ENCODE data around the gene TPH2.

TPH2 gene

DNA sequence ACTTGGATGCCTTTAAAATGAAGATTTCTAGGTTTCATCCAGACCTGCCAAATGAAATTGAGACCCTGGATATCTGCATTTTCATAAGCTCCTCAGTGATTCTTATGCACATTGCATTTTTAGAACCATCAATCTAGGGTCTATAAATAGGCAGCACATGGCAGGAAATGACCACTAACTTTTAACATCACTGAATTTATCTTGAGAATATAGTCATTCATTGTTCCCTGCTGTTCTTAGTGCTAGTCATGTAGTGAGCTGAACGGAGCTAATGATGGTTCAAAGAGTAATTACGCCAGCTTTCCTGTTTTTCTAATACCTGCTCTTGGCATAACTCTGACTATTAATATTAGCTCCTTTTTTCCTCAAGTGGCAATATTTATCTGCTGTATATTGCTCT is 91.6 kb downstream of the TPH2 start:
- in situ Hi-C loops (cut with HindIII; ENCODE audit: low sequenced_read_pairs) = no loop called here

DNA sequence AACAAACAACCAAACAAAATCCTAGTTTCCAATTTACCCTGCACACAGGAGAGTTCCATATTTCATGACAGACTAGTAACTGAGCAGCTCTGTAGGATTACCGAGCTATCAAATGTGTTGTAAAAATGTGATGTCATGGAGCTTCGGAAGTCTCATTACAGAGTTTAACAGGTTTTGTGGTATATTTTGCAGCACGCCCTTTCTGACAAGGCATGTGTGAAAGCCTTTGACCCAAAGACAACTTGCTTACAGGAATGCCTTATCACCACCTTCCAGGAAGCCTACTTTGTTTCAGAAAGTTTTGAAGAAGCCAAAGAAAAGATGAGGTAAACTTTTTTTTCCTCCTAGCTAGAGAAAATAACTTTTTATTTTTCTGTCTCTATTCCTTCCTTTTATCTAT is 92.4 kb downstream of the TPH2 start:
- in situ Hi-C loops (cut with HindIII; ENCODE audit: low sequenced_read_pairs) = no loop called here

DNA sequence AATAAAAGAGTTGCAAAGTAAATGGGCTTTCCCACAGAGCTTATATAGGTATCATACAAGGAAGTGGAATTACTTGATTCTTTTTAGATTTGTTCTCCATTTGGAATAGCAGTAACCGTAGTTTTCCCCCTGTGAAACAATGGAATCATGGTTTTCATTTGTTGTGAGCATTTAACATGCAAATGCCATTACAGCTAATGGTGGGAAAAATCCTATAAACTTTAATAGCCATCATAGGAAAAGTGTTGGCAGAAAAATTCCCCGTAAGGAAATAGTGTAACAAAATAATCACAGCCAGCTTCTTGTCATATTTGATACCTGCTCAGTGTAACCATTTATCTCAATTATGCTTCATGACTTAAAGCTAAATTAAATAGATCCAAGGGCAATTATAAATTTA is 95.3 kb downstream of the TPH2 start:
- in situ Hi-C loops (cut with HindIII; ENCODE audit: low sequenced_read_pairs) = no loop called here

DNA sequence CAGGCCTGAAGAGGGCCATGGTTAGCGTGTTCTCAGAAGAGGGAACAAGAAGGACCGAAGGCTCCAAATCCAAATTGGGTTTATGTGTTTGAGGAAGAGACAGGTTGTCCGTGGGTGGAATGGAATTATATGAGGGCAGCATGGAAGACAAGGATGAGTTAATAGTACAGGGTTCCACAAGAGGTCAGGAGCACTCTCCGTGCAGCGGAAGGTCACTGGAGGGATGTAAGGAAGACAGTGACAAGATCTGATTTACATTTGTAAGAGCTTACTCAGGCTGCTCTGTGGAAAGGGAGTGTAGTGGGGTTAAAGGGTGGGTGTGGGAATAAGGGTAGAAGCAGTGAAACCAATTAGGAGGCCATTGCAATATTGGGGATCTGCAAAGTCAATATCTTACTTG is 97.0 kb downstream of the TPH2 start:
- in situ Hi-C loops (cut with HindIII; ENCODE audit: low sequenced_read_pairs) = no loop called here

DNA sequence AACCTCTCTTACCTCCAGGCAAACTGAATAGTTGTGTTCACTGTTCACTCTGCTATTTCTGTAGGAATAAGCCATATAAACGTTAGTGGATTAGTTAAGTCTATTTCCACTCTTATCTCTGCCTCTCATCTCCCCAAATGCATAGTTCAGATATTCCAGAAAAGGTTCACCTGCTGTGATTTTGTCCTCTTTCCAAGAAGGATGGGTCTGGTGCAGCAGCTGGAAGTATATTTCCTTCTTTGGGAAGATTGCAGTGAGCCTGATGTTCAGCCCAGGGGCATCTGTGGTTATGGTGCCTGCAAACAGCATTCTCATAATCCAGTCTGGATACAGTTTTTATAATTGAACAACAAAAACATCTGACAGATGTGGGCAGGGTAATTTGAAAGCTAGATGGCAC is 97.7 kb downstream of the TPH2 start:
- in situ Hi-C loops (cut with HindIII; ENCODE audit: low sequenced_read_pairs) = no loop called here

DNA sequence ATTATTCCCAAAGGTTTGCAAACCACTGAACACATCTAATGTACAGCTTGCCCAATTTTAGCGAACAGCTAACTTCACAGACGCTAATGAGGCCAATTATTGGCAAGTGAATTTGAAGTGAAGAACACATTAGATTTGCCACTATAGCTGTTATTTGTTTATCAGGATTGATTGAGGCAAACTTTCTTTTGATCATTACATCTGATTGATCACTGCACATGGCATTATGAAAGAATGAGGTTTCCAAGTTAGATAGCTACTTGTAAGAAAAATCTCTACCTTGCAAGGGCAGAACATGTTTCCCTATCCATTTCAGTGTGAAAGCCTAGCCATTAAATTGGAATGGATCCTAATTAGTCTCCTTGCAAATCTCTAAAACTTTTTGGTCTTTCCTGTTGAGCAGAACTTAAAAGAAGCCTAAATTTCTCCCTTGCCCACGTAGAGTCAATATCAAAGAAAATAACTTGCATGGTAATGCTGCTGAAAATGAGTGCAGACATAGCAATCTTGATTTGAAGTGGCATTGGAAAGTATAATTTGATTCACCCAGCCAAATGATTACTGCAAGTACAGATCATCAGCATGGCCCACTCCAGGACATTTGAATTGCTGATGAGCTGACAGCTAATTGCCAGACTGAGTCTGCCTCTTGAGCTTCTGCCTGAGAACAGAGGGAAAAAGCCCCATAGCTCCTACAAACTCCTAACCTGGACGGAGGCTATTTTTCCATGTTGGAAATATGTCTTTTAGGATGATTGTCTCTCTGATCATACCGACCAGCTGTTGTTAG is 98.6 kb downstream of the TPH2 start:
- in situ Hi-C loops (cut with HindIII; ENCODE audit: low sequenced_read_pairs) = no loop called here

DNA sequence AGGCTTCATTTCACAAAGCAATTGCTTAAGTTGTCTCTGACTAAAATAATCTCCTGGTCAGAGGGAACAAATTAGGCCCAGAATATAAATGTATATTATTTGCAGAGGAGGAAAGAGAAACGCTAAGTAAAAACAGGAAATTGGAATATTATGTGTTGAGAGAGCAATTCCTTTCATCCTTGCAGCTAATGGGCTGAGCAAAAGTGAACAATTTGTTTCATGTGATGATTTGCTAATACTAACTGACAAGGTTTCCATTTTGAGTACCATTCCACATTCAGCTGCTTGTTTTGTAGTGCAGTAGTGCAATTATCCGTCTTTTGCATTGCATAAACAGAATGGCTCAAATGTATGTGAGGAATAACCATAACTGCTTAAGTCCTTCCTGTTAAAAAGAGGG is 103.2 kb downstream of the TPH2 start:
- in situ Hi-C loops (cut with HindIII; ENCODE audit: low sequenced_read_pairs) = no loop called here

DNA sequence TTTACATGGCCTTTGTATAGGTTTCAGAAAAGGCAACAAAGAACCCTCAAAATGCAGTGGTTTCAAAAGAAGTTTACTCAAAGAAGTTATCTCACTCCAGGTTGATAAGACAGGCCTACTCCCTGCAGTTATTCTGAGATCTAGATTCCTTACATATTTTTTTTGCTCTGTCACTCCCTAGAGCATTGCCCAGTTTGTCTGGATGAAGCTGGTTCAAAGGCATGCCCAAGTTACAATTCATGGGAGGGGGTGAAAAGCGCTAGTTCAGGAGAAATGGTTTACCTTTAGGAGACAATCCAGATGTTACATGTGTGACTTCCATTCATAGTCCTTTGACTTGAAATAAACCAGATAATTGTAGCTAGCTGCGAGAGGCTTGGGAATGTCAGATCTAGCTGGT is 115.0 kb downstream of the TPH2 start:
- in situ Hi-C loops (cut with HindIII; ENCODE audit: low sequenced_read_pairs) = no loop called here

DNA sequence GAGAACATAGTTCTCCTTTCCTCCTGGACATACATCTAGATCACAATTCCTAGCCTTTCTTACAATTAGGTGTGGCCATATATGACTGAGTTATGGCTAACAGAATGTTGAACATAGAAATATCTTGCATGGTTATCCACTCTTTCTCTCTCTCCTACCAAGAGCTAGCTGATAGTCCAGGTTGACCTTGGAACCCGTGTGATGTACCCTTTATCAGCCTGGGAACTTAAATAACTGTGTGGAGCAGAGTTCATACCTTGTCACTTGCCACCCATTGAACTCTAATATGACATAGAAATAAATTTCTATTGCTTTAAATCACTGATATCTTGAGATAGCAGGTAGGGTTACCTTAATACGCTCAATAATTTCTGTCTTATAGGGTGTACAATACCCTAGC is 115.9 kb downstream of the TPH2 start:
- in situ Hi-C loops (cut with HindIII; ENCODE audit: low sequenced_read_pairs) = no loop called here

DNA sequence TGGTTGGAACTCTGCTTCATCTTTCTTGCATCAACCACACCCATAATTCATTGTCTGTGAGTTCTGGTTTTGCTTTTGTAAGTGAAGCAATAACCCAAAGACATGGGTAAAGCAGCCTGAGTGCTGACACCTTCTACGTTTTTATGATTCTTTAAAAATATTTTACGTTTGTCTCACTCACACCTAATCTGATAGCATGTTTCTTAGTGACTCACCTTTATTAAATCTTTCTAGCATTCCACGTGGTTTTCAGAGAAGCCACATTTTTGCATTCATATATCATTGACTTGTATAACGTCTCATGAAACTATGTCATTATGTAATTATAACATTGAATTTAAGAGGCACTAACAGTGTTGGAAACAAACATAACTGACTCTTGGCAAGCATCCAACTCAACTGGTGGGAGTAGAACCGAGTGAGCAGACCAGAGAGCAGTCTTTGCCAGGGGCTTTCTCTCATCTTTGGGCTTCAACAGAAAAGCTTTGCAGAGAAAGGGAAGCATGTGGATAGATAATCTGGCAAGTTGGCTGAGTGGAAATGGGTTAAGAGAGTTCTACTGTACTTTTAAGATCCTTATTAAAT is 118.8 kb downstream of the TPH2 start:
- in situ Hi-C loops (cut with HindIII; ENCODE audit: low sequenced_read_pairs) = no loop called here

DNA sequence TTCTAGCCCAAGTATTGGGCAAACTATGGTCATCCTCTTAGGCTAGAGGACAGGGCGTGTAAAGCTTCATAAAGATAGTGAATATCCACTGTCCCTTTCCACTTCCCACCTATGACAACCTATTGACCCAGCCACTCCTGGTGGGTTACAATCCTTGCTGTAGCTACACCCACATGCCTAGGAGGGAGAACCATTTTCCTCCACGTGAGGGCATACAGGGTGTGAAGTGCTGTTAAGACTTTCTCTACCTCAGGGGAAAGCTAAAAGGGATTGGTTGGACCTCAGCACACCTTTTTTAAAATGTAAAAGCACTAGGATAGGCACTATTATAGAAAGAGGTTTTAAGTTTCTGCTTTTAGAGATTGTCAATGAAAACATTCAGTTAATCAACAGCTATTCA is 124.4 kb downstream of the TPH2 start:
- in situ Hi-C loops (cut with HindIII; ENCODE audit: low sequenced_read_pairs) = no loop called here

DNA sequence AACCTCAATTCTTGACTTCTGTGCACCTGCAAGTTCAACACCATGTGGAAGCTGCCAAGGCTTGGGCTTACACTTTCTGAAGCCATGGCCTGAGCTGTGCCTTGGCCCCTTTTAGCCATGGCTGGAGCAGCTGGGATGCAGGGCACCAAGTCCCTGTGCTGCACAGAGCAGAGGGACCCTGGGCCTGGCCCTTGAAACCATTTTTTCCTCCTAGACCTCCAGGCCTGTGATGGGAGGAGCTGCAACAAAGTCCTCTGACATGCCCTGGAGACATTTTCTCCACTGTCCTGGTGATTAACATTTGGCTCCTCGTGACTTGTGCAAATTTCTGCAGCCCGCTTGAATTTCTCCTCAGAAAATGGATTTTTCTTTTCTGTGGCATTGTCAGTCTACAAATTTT is 132.4 kb downstream of the TPH2 start:
- in situ Hi-C loops (cut with HindIII; ENCODE audit: low sequenced_read_pairs) = no loop called here

DNA sequence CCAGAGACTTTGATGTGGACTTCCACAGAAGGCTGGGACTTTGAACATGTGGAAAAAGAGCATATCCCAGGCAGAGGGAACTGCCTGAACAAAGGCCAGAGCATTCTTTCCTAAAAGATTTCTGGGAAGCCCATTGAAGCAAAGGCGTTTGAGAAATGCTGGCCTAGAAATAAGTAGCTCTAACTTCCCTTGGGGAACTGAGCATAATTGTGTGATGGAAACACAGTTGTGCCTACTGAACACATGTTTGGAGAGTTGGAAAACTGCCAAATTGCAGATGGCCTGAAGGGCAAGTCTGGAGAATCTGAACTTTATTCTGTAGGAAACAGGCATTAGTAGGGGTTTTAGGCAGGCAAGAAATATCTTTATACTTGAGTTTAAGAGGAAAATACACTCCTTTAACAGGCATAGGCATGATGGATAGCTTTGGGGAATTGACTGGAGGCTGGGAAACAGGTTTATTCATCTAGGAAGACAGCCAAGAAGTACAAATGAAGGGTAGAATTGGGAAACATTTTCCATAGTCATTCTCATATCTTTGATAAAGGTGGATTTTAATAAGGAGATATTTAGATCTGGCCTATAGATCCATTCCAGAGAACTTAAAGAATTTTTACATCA is 134.1 kb downstream of the TPH2 start:
- in situ Hi-C loops (cut with HindIII; ENCODE audit: low sequenced_read_pairs) = no loop called here

DNA sequence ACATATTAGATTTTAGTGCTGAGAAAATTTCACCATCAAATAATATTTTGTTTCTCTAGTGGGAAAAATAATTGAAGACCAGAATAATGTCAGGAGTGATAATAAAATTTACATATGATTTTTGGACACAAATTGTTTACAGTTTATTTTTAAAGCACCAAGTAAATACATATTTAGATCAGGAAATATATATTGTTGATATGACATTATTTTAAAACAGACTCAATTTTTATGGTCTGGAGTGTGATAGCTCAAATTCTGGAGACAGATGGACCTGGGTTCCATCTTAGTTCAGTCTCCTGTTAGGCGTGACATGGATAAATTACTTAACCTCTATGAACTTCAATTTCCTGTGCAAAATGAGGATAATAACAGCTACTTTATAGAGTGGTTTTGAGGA is 135.4 kb downstream of the TPH2 start:
- in situ Hi-C loops (cut with HindIII; ENCODE audit: low sequenced_read_pairs) = no loop called here

DNA sequence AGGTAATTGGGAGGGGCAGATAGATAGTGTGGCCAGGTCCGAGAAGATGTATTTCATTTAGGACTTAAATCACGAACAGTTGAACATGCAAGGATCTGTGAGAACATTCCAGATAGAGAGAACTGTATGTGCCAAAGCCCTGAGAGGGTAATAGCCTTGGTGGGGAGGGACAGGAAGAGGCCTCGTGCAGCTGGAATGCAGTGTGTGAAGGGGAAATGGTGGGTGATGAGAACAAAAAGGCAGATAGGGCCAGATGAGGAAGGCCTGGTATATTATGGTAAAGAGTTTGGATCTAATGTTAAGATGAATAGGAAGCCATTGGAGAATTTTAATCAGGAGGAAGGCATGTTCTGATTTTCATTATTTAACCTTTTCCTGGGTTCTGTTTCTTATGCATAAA is 136.3 kb downstream of the TPH2 start:
- in situ Hi-C loops (cut with HindIII; ENCODE audit: low sequenced_read_pairs) = no loop called here

DNA sequence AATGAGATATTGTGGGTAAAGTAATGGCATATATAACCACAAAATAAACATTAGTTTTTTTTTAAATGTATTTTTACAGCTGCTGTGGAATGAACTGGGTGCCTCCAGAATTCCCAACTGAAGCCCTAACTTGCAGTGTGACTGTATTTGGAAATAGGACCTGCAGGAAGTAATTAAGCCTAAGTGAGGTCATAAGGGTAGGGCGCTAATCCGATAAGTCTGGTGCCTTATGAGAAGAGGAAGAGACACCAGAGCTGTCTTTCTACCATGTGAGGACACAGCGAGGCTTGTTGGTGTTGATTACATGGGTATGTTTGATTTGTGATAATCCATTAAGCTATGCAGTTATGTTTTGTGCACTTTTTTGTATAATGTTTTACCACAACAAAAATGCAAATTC is 136.8 kb downstream of the TPH2 start:
- in situ Hi-C loops (cut with HindIII; ENCODE audit: low sequenced_read_pairs) = no loop called here

DNA sequence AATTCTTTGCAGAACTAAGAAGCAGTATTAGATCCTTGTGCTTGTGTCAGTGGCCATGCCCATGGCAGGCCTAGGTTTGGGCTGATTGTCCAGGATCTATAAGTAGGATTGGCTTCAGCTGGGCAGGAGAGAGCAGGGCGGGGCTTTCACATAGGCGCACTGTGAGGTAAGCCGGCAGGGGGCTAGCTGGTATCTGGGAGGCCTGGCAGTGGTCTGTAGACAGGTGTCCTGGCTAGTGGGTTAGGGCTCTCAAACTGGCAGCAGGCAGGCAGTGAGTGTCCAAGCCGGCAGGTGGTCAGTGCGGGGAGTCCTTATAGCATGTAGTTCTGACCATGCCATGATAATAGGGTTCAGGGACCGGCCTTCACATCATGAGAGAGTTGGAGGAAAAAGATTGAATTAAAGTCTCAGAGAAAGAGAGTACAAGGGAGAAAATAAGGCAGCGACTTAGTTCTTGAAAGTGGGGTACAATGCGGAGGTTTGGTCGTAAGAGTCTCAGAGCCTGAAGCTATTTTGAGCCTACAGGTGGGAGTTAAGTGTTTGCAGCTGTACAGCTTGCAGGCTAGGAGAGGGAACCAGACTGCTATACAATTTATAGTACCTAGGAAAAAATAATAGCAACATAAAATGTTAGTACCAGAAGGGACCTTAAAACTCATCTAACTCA is 137.4 kb downstream of the TPH2 start:
- in situ Hi-C loops (cut with HindIII; ENCODE audit: low sequenced_read_pairs) = no loop called here

DNA sequence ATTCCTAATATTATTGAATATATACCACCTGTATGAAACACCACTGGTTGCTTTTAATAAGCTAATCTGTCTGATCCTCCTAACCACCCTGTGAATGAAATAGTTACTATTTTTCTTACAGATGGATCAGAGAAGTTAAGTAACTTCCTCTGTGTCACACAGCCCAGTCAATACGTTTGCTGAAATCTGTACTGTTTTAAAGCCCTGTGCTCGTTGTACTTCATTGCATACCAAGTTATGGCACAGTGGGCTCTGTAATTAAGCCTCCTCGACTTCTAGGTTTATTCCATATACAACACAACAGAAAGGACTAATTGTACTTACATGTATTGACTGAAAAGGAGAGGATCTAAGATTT is 137.9 kb downstream of the TPH2 start:
- in situ Hi-C loops (cut with HindIII; ENCODE audit: low sequenced_read_pairs) = no loop called here

DNA sequence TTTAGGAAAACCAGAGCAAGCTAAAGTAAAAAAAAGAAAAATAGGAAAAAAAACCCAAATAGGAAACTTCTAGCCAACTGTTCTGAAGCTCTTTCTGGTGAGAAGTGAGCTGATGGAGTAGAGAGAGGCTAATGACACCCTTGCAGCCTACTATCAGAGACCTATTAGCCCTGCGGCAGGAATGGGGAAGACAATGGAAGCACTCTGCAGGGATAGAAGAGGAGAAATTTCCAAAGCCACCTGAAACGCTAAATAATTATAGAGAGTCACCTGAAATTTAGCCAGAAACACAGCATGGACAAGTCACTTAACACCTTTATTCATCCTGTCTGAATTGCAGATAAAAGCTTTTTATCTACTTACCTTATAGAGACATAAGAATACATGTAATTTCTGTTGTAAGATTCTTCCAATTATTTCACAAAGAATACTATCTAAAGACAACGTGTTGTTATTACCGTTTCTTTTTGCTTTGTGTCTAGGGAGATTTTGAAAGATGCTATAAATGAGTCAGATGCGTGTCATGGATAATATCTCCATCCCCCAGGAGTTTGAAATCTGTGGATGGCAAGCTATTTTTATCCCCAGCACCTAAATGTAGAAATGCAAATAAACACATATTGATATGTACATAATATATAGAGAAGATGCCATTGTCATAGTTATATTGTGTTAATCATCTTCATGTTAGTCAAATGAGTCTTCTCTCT is 138.6 kb downstream of the TPH2 start:
- in situ Hi-C loops (cut with HindIII; ENCODE audit: low sequenced_read_pairs) = no loop called here

DNA sequence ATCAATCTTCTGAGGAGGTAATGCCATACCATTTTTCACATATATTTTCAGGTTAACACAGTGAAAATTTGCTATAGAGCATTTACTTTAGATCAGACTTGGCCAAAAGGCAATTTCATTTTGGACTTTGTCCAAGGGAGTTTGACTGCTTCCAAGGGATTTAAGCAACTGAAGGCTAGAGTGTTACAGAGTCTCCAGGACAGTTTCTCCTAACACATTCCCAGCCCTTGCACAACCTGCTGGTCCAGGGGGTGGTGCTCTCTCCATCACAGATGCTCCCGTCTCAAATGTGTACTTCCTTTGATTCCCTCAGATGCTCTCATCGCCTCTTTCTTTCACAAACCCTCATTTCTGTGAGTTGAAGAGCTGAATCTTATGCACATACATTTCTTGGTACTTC is 143.1 kb downstream of the TPH2 start:
- in situ Hi-C loops (cut with HindIII; ENCODE audit: low sequenced_read_pairs) = no loop called here

All from endothelial cell of hepatic sinusoid (primary cell).